Activated CD4-positive, alpha-beta memory T cell treated with anti-CD3 and anti-CD28 coated beads for 36 hours (primary cell): ENCODE measurements around the gene KCNQ1OT1. TPM values are rescaled to one million over a fixed set of nuclear protein-coding genes. Genes with fewer than 3 reads are reported as not detected.

ENCODE experiments used
- CTCF ChIA-PET: fragments of 350-600 bp; sonication (Branson Sonifier 250); formaldehyde crosslinking; loops from one replicate; lab custom pipeline; 2021; ENCODE audit warnings: antibody characterized with exemption, inconsistent platforms; lab: Charles Lee
- POLR2A ChIA-PET: fragments of 350-600 bp; sonication (Branson Sonifier 250); formaldehyde crosslinking; loops from one replicate; lab custom pipeline; 2021; ENCODE audit warnings: antibody characterized with exemption; lab: Charles Lee
- DNase-seq: peaks from one replicate; pipeline ENCODE4 v3.0.0-alpha.2; 2020
- H3K27ac Mint-ChIP-seq: one replicate; pipeline ENCODE4 v1.8.0; 2021; ENCODE audit warnings: mixed read lengths
- H3K27me3 Mint-ChIP-seq: one replicate; pipeline ENCODE4 v1.8.0; 2021; ENCODE audit warnings: mixed read lengths
- H3K36me3 Mint-ChIP-seq: one replicate; pipeline ENCODE4 v1.8.0; 2021; ENCODE audit warnings: mixed read lengths
- H3K4me1 Mint-ChIP-seq: one replicate; pipeline ENCODE4 v1.8.0; 2021; ENCODE audit warnings: low read depth, mixed read lengths
- H3K4me3 Mint-ChIP-seq: one replicate; pipeline ENCODE4 v1.8.0; 2021; ENCODE audit warnings: mild to moderate bottlenecking, mixed read lengths
- H3K9me3 Mint-ChIP-seq: one replicate; pipeline ENCODE4 v1.8.0; 2021; ENCODE audit warnings: mixed read lengths
- intact Hi-C: fragments of 100-400 bp; cut with micrococcal nuclease; formaldehyde crosslinking; loops from one replicate; pipeline ENCODE4 v1.15.1; 2023
- total RNA-seq, 2 experiments: library from RNA; stranded (reverse); gene quantifications; one replicate each; pipeline ENCODE4 v1.2.3, GENCODE V29; 2021

Gene KCNQ1OT1
- total RNA-seq, 2 experiments from 2014 or later, result 0.19 TPM

DNA sequence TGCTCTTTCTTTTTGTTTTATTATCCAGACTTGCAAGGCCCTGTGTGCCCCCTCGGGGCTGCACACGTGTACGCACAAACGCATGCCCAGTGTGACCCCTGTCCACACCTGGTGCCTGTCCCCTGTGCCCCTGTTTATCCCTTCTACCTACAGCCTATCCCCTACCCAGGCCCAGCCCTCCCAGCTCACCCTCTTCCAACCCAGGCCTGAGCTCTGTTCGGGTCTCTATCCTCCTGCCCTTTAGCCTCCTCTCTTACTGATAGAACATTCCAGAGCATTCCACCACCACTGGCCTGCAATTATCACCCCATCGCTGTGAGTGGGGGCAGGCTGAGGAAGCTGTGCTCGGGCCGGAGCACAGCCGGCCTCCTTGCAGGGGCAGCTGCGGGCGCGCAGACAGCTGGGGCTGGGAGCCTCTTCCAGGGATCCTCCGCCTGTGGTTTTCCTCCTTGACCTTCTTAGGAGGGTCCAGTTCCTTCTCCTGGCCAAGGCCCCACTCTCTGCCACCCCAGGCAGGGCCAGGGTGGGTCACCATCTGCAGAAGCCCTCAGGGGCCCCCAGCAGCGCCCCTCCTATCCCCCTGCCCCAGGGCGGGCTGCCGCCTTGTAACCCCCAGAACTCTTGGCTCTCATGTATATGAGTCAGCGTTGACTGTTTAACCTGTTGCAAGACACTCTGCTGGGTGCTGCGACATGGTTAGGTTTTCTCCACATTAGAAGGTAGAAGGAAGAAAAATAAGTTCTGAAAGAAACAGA, 41.8 kb upstream of the KCNQ1OT1 start:
- ChIA-PET POLR2A (no interaction called here), CTCF (no interaction called here)
- Mint-ChIP-seq H3K4me3 (no peak overlapping the region), H3K27ac (no peak overlapping the region), H3K4me1 (no peaks in the 10 kb centered on the region), H3K27me3 (no peaks in the 10 kb centered on the region), H3K9me3 (no peaks in the 10 kb centered on the region), H3K36me3 (no peaks in the 10 kb centered on the region)
- intact Hi-C loops, result no loop called here
- no peak for DNase-seq

DNA sequence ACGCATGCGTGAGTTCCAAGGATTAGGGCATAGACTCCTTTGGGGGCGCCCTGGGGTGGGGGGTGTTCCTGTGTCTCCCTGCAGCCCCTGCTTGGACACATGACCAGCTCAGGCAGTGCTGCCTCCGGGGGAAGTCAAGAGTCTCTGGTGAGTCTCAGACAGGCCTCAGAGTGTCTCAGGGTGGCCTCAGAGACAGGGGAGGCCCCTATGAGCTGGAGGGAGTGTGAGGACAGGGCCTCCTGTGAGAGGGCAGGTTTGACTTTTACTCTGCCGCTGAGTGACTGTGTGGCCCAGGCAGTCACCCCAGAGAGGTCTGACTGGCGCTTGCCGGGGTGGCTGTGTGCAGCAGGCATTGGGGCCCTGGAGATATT, 41.2 kb upstream of the KCNQ1OT1 start:
- Mint-ChIP-seq H3K27me3 (no peaks in the 10 kb centered on the region), H3K36me3 (no peaks in the 10 kb centered on the region), H3K4me1 (no peaks in the 10 kb centered on the region), H3K9me3 (no peaks in the 10 kb centered on the region), H3K4me3 (no peak overlapping the region), H3K27ac (no peak overlapping the region)
- DNase-seq, result no peak
- ChIA-PET CTCF (no interaction called here), POLR2A (no interaction called here)
- intact Hi-C loops, result no loop called here

DNA sequence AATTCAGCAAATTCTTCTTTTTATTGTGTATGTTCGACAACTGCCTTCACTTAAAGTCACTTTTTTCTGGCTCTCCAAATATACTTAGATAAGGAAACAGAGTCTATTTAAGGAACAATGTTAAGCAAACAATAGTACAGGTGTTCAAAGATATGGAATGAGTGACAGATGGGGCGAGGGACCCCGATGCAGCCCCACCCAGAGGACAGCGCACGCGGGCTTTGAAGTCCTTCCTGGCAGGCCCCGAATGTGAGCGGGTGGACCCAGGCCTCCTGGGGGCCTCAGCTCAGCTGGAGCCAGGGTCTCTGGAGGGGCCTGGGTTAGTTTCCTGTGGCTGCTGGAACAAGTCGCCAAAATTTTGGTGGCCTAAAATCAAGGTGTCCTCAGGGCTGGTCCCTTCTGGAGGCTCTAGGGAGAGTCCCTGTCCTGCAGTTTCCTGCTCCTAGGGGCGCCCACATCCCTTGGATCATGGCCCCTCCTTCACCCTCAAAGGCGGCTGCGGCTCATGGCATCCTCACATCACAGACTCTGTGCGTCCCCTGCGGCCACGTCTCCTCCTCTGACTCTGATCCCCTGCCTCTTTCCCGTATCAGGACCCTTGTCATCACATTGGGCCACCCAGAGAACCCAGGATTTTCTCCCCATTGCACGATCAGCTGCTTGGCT, 40.6 kb upstream of the KCNQ1OT1 start:
- Mint-ChIP-seq H3K4me1 (no peaks in the 10 kb centered on the region), H3K27ac (no peak overlapping the region), H3K9me3 (no peaks in the 10 kb centered on the region), H3K36me3 (no peaks in the 10 kb centered on the region), H3K4me3 (no peak overlapping the region), H3K27me3 (no peaks in the 10 kb centered on the region)
- intact Hi-C loops, result no loop called here
- CTCF ChIA-PET, result no interaction called here
- POLR2A ChIA-PET, result no interaction called here
- DNase-seq, result no peak

- ChIA-PET POLR2A (no interaction called here), CTCF (no interaction called here)
- DNase-seq, result no peak
- H3K4me1 Mint-ChIP-seq, result no peaks in the 10 kb centered on the region
- no peaks in the 10 kb centered on the region for H3K36me3 Mint-ChIP-seq
- H3K9me3 Mint-ChIP-seq, result no peaks in the 10 kb centered on the region
- intact Hi-C loops, result no loop called here
- no peak overlapping the region for H3K4me3 Mint-ChIP-seq
- no peaks in the 10 kb centered on the region for H3K27me3 Mint-ChIP-seq
- no peak overlapping the region for H3K27ac Mint-ChIP-seq
These were observed 39.9 kb upstream of the KCNQ1OT1 start for GRCh38 chr11:2739531-2740274.

DNA sequence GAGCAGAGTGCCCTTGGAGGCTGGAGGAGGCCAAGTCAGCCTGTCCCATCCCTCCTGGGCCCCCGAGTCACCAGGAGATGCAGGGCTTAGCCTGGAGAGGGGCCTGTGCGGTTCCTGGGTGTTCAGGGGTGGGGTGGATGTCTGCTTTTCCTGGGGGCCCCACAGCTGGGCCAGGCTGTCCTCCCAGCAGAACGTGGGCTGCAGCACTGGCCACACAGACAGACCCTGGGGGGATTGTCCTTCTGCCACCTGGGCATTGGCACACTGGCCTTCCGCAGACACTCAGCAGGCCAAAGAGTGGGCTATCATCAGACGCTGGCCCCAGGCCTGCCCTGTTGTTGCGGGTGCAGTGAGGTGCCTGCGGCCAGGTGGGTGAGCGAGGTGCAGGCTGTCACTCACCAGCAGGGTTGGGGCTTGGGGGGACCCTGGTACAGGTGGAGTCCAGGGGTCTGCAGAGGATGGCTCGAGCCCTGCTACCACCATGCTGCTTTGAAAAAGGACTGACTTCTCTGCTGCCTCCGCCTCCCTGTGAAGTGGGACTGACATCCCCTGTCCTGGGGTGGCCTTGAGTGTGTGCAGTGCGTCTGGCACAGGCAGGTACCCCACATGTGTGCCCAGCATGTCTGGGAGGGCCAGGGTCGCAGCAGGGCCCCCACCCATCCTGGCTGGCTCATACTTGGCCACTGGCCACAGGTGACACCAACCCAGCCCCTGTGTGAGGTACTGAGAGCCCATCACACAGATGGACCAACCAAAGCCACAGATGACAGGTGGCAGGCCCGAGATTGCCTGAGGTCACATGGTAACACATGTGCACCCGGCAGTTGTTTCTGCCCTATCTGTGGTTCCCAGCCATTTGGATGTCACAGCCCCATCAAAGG, 39.0 kb upstream of the KCNQ1OT1 start:
- Mint-ChIP-seq H3K36me3 (no peaks in the 10 kb centered on the region), H3K4me1 (no peaks in the 10 kb centered on the region), H3K27me3 (no peaks in the 10 kb centered on the region), H3K27ac (no peak overlapping the region), H3K9me3 (no peaks in the 10 kb centered on the region), H3K4me3 (no peak overlapping the region)
- DNase-seq, result no peak
- intact Hi-C loops, result no loop called here
- POLR2A ChIA-PET, result no interaction called here
- CTCF ChIA-PET, result no interaction called here

DNA sequence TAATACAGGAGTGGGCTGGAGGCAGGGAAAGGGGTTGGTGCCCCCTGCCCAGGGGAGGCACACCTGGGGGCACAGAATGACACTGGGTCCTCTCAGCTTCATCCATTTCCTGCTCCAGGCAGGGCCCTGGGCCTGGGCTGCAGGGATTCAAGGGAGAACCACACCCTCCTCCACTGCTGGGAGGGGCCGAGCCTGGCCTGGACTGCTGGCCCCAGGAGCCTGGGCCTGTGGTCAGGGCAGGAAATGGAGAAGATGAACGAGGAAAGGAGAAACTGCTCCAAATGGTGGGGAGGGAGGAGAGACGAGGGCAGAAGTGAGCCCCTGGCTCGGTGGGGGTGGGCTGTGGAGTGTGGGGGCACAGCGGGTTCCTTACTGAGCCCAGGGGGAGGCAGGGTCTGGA, 38.1 kb upstream of the KCNQ1OT1 start:
- H3K4me1 Mint-ChIP-seq, result no peaks in the 10 kb centered on the region
- H3K4me3 Mint-ChIP-seq, result no peak overlapping the region
- DNase-seq, result no peak
- CTCF ChIA-PET, result interaction anchor here (0.8 kb wide), 1 partner anchor 354 kb away, joined by 3 read pairs; no protein-coding TSS in a partner anchor
- POLR2A ChIA-PET, result no interaction called here
- no peaks in the 10 kb centered on the region for H3K36me3 Mint-ChIP-seq
- intact Hi-C loops, result no loop called here
- H3K9me3 Mint-ChIP-seq, result no peaks in the 10 kb centered on the region
- H3K27me3 Mint-ChIP-seq, result no peaks in the 10 kb centered on the region
- no peak overlapping the region for H3K27ac Mint-ChIP-seq

GRCh38 chr11:2737226-2737590, 37.4 kb upstream of the KCNQ1OT1 start:
- ChIA-PET POLR2A (no interaction called here), CTCF (interaction anchor here (0.8 kb wide), 1 partner anchor 355 kb away, joined by 3 read pairs; no protein-coding TSS in a partner anchor)
- Mint-ChIP-seq H3K4me3 (no peak overlapping the region), H3K4me1 (no peaks in the 10 kb centered on the region), H3K27ac (no peak overlapping the region), H3K9me3 (no peaks in the 10 kb centered on the region), H3K27me3 (no peaks in the 10 kb centered on the region), H3K36me3 (no peaks in the 10 kb centered on the region)
- intact Hi-C loops, result no loop called here
- DNase-seq, result no peak

- Mint-ChIP-seq H3K4me3 (no peak overlapping the region), H3K4me1 (no peaks in the 10 kb centered on the region), H3K9me3 (no peaks in the 10 kb centered on the region), H3K36me3 (no peaks in the 10 kb centered on the region), H3K27ac (no peak overlapping the region), H3K27me3 (no peaks in the 10 kb centered on the region)
- ChIA-PET POLR2A (no interaction called here), CTCF (interaction anchor here (0.8 kb wide), 1 partner anchor 355 kb away, joined by 3 read pairs; no protein-coding TSS in a partner anchor)
- intact Hi-C loops, result no loop called here
- no peak for DNase-seq
These were observed 36.9 kb upstream of the KCNQ1OT1 start for GRCh38 chr11:2736577-2737225.

DNA sequence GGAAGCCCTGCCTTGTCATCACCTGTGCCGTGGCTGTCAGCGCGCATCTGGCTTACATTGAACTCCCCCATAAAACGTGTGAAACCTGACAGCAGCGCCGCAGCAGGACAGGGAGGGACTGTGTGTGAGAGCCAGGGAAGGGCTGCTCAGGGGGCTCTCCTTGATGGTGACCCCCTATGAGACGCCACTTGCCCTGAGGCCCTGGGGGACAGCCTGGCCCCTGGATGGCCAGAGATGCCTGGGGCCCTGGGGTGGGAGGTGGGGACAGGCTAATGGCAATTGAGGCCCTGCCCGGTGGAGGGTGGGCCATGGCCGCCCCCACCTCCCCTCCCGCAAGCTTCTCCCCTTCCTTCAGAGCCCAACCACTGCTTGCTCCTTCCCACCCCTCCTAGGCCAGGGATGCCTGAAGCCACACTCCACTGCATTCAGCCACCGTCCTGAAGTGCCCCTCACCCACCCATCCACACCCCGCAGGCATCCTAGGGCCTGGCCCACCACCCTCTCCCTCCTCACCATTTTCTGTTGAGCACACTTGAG, 35.3 kb upstream of the KCNQ1OT1 start:
- H3K27ac Mint-ChIP-seq, result no peak overlapping the region
- no peaks in the 10 kb centered on the region for H3K27me3 Mint-ChIP-seq
- no peak for DNase-seq
- H3K4me1 Mint-ChIP-seq, result no peaks in the 10 kb centered on the region
- H3K4me3 Mint-ChIP-seq, result no peak overlapping the region
- no peaks in the 10 kb centered on the region for H3K36me3 Mint-ChIP-seq
- no peaks in the 10 kb centered on the region for H3K9me3 Mint-ChIP-seq
- POLR2A ChIA-PET, result no interaction called here
- CTCF ChIA-PET, result no interaction called here
- intact Hi-C loops, result no loop called here

GRCh38 chr11:2734181-2735052, 34.6 kb upstream of the KCNQ1OT1 start:
- Mint-ChIP-seq H3K36me3 (no peaks in the 10 kb centered on the region), H3K27ac (no peak overlapping the region), H3K4me1 (no peaks in the 10 kb centered on the region), H3K27me3 (no peaks in the 10 kb centered on the region), H3K4me3 (no peak overlapping the region), H3K9me3 (no peaks in the 10 kb centered on the region)
- no peak for DNase-seq
- intact Hi-C loops, result no loop called here
- POLR2A ChIA-PET, result no interaction called here
- CTCF ChIA-PET, result interaction anchor here (0.6 kb wide), 1 partner anchor 723 kb away, joined by 3 read pairs; no protein-coding TSS in a partner anchor
